Nephron (organoid): Measurements from ENCODE around the gene PRRT2.

Experiments used
- H3K27ac Mint-ChIP-seq, 3 experiments: 2 replicates each; pipeline ENCODE4 v1.8.0; 2020; ENCODE audit warnings: mixed read lengths in 3 of 3, mild to moderate bottlenecking in 2 of 3, moderate library complexity in 1 of 3
- H3K27me3 Mint-ChIP-seq: 2 replicates; pipeline ENCODE4 v1.8.0; 2021; ENCODE audit warnings: low read depth, mild to moderate bottlenecking, moderate library complexity, mixed read lengths
- H3K36me3 Mint-ChIP-seq: 2 replicates; pipeline ENCODE4 v1.8.0; 2020; ENCODE audit warnings: low read depth, mixed read lengths
- H3K4me1 Mint-ChIP-seq: 2 replicates; pipeline ENCODE4 v1.8.0; 2020; ENCODE audit warnings: mixed read lengths
- H3K4me3 Mint-ChIP-seq, 3 experiments: 2 replicates each; pipeline ENCODE4 v1.8.0; 2020; ENCODE audit warnings: mild to moderate bottlenecking in 3 of 3, mixed read lengths in 3 of 3, moderate library complexity in 2 of 3
- H3K9me3 Mint-ChIP-seq: 2 replicates; pipeline ENCODE4 v1.8.0; 2020; ENCODE audit warnings: mixed read lengths
- TF ChIP-seq, protein P1 (sequence below), 3 experiments: fragments of 200-600 bp; sonication (generic); IDR thresholded peaks; one replicate each; pipeline ENCODE4 v1.5.0; 2021; ENCODE audit warnings: antibody characterized with exemption in 3 of 3; ENCODE audit not compliant: unreplicated experiment in 3 of 3

Gene PRRT2

DNA sequence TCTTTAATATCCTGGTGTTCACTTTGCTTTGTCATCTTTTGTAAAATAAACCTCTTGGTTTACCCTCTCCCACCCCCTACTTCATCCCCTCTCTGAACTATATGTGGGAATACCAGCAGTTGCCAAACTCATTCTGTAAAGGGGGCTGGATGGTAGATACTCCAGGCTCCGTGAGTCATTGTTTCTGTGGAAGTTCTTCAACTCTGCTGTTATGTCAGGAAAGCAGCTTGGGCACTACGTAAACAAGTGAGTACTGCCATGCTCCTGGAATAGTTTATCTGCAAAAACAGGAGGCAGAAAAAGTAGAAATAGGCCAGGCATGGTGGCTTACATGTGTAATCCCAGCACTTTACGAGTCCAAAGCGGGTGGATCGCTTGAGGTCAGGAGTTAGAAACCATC lies 25.8 kb downstream of the PRRT2 start:
- Mint-ChIP-seq H3K4me1 (no peaks in the 10 kb centered on the region), H3K27me3 (peaks cover 4% of the 10 kb centered on the region), H3K4me3 (no peak overlapping the region), H3K9me3 (no peaks in the 10 kb centered on the region), H3K27ac (no peak overlapping the region), H3K36me3 (no peaks in the 10 kb centered on the region)
- TF ChIP-seq, protein P1, sequence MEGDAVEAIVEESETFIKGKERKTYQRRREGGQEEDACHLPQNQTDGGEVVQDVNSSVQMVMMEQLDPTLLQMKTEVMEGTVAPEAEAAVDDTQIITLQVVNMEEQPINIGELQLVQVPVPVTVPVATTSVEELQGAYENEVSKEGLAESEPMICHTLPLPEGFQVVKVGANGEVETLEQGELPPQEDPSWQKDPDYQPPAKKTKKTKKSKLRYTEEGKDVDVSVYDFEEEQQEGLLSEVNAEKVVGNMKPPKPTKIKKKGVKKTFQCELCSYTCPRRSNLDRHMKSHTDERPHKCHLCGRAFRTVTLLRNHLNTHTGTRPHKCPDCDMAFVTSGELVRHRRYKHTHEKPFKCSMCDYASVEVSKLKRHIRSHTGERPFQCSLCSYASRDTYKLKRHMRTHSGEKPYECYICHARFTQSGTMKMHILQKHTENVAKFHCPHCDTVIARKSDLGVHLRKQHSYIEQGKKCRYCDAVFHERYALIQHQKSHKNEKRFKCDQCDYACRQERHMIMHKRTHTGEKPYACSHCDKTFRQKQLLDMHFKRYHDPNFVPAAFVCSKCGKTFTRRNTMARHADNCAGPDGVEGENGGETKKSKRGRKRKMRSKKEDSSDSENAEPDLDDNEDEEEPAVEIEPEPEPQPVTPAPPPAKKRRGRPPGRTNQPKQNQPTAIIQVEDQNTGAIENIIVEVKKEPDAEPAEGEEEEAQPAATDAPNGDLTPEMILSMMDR (IDR thresholded peaks at IDR 0.05; ENCODE audit: unreplicated experiment in 3 of 3) = no peak

- TF ChIP-seq, protein P1 (IDR thresholded peaks at IDR 0.05; ENCODE audit: unreplicated experiment in 3 of 3) = no peak
- no peaks in the 10 kb centered on the region for H3K9me3 Mint-ChIP-seq
- no peak overlapping the region for H3K27ac Mint-ChIP-seq
- H3K4me3 Mint-ChIP-seq = no peak overlapping the region
- peaks cover 4% of the 10 kb centered on the region for H3K27me3 Mint-ChIP-seq
- H3K36me3 Mint-ChIP-seq = no peaks in the 10 kb centered on the region
- H3K4me1 Mint-ChIP-seq = no peaks in the 10 kb centered on the region
Observed at GRCh38 chr16:29839822-29840221, 27.8 kb downstream of the PRRT2 start.

GRCh38 chr16:29840240-29840639 lies 28.2 kb downstream of the PRRT2 start:
- Mint-ChIP-seq H3K9me3 (no peaks in the 10 kb centered on the region), H3K4me3 (no peak overlapping the region), H3K4me1 (no peaks in the 10 kb centered on the region), H3K36me3 (no peaks in the 10 kb centered on the region), H3K27me3 (peaks cover 4% of the 10 kb centered on the region), H3K27ac (no peak overlapping the region)
- TF ChIP-seq, protein P1 (IDR thresholded peaks at IDR 0.05; ENCODE audit: unreplicated experiment in 3 of 3) = no peak

DNA sequence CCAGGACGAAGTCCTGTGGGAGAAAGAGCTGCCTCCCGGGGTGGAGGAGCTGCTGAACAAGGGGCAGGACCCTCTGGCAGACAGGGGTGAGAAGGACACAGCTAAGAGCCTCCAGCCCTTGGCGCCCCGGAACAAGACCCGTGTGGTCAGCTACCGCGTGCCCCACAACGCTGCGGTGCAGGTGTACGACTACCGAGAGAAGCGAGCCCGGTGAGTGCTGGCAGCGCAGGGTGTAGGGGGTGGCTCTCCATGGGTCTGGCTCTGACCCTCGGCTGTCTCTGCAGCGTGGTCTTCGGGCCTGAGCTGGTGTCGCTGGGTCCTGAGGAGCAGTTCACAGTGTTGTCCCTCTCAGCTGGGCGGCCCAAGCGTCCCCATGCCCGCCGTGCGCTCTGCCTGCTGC lies 29.6 kb downstream of the PRRT2 start:
- no peak overlapping the region for H3K4me3 Mint-ChIP-seq
- H3K27ac Mint-ChIP-seq = no peak overlapping the region
- TF ChIP-seq, protein P1 (IDR thresholded peaks at IDR 0.05; ENCODE audit: unreplicated experiment in 3 of 3) = no peak
- no peaks in the 10 kb centered on the region for H3K36me3 Mint-ChIP-seq
- H3K4me1 Mint-ChIP-seq = no peaks in the 10 kb centered on the region
- peaks cover 4% of the 10 kb centered on the region for H3K27me3 Mint-ChIP-seq
- no peaks in the 10 kb centered on the region for H3K9me3 Mint-ChIP-seq

DNA sequence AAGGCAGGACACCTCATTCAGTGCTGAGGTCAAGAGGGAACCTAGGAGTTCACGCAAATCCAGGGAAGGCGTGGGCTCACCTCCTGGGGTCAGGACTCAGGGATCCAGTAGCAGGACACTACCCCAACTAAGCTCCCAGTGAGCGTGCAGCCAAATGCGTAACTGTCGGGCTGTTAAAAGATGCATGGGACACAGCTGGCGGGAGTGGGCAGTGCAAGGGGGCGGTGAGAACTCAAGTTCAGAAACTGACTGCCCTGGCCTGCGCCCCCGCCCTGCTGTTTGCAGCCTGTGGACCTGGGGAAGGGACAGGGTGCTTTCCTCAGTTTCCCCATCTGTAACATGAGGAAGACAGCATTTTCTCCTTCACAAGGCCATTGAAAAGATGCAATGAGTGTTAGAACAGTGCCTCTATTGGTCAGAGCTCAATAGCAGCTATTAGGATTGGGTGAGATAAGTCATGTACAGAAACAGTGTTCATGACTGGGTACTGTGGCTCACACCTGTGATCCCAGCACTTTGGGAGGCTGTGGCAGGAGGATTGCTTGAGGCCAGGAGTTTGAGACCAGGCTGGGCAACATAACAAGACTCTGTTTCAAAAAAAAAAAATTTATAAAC lies 30.8 kb downstream of the PRRT2 start:
- H3K27me3 Mint-ChIP-seq = peaks cover 4% of the 10 kb centered on the region
- TF ChIP-seq, protein P1 (IDR thresholded peaks at IDR 0.05; ENCODE audit: unreplicated experiment in 3 of 3) = no peak
- H3K9me3 Mint-ChIP-seq = no peaks in the 10 kb centered on the region
- H3K4me3 Mint-ChIP-seq = no peak overlapping the region
- no peaks in the 10 kb centered on the region for H3K4me1 Mint-ChIP-seq
- no peak overlapping the region for H3K27ac Mint-ChIP-seq
- no peaks in the 10 kb centered on the region for H3K36me3 Mint-ChIP-seq

GRCh38 chr16:29843931-29844330 lies 31.9 kb downstream of the PRRT2 start:
- no peak overlapping the region for H3K27ac Mint-ChIP-seq
- TF ChIP-seq, protein P1 (IDR thresholded peaks at IDR 0.05; ENCODE audit: unreplicated experiment in 3 of 3) = no peak
- no peaks in the 10 kb centered on the region for H3K9me3 Mint-ChIP-seq
- H3K36me3 Mint-ChIP-seq = no peaks in the 10 kb centered on the region
- peaks cover 4% of the 10 kb centered on the region for H3K27me3 Mint-ChIP-seq
- no peaks in the 10 kb centered on the region for H3K4me1 Mint-ChIP-seq
- no peak overlapping the region for H3K4me3 Mint-ChIP-seq
